Suprapubic skin (tissue), 4 donors: ENCODE data around the gene IL17RD. TPM values are rescaled to one million over a fixed set of nuclear protein-coding genes. Genes with fewer than 3 reads are reported as not detected.
A peak's percentile ranks its signal among the peaks of the same experiment; 100 is the strongest.

Source experiments
- DNase-seq, 2 donors: peaks; one replicate each; pipeline ENCODE4 v3.0.0-alpha.2; 2019; ENCODE audit warnings: low spot score in 2 of 2
- H3K27ac ChIP-seq: fragments of 200-600 bp; sonication (generic); one replicate; pipeline ENCODE4 v1.5.1; 2019
- H3K27me3 ChIP-seq: fragments of 200-600 bp; sonication (generic); one replicate; pipeline ENCODE4 v1.5.1; 2019
- H3K36me3 ChIP-seq: fragments of 200-600 bp; sonication (generic); one replicate; pipeline ENCODE4 v1.5.1; 2019
- H3K4me1 ChIP-seq: fragments of 200-600 bp; sonication (generic); one replicate; pipeline ENCODE4 v1.5.1; 2019
- H3K4me3 ChIP-seq: fragments of 200-600 bp; sonication (generic); one replicate; pipeline ENCODE4 v1.5.1; 2019; ENCODE audit warnings: mild to moderate bottlenecking
- H3K9me3 ChIP-seq: fragments of 200-600 bp; sonication (generic); one replicate; pipeline ENCODE4 v1.5.1; 2019
- CTCF ChIP-seq, 2 donors: fragments of 200-600 bp in 1 of 2; fragments of 450-650 bp in 1 of 2; sonication (generic) in 1 of 2; IDR thresholded peaks; one replicate each; pipeline ENCODE4 v1.5.1; 2016 to 2019; ENCODE audit warnings: antibody characterized with exemption in 2 of 2, mild to moderate bottlenecking in 1 of 2, moderate library complexity in 1 of 2
- EP300 ChIP-seq: sonication (generic); formaldehyde crosslinking; IDR thresholded peaks from one replicate; pipeline ENCODE4 v1.6.1; 2017; ENCODE audit warnings: antibody characterized with exemption
- POLR2A ChIP-seq, 2 donors: fragments of 450-650 bp; IDR thresholded peaks; one replicate each; pipeline ENCODE4 v1.6.1; 2017; ENCODE audit warnings: antibody characterized with exemption in 2 of 2, mild to moderate bottlenecking in 2 of 2, moderate library complexity in 2 of 2
- POLR2AphosphoS5 ChIP-seq, 3 donors: sonication (generic); formaldehyde crosslinking; IDR thresholded peaks; one replicate each; pipeline ENCODE4 v1.6.1; 2017; ENCODE audit warnings: antibody characterized with exemption in 3 of 3
- WGBS: methylation state at CpG from one replicate; pipeline ENCODE4 v1.1.5; 2018; 5-methylcytosine and 5-hydroxymethylcytosine counted together
- total RNA-seq, 4 donors: library from RNA; depleted of rRNA; stranded (reverse); fragments of >200 nt; gene quantifications; one replicate each; pipeline ENCODE4 v1.1.0, GENCODE V29; 2016

The IL17RD gene
- total RNA-seq, 4 donors from 2014 or later, result 2.2 to 6.1 (median 3.7) TPM

- WGBS, result 0% methylated on average over 14 of the region's 30 CpGs
- DNase-seq, result no peak
- Histone ChIP-seq H3K27me3 (no peaks in the 10 kb centered on the region), H3K27ac (peak overlapping the region; percentile 30), H3K36me3 (no peaks in the 10 kb centered on the region), H3K4me1 (peaks cover 46% of the 10 kb centered on the region), H3K4me3 (peak overlapping the region; percentile 91), H3K9me3 (no peaks in the 10 kb centered on the region)
- TF ChIP-seq POLR2AphosphoS5 (IDR thresholded peaks at IDR 0.05) (no peak), CTCF (IDR thresholded peaks at IDR 0.05) (no peak), EP300 (no peak), POLR2A (IDR thresholded peaks at IDR 0.05) (no peak)
These were observed 916 bp downstream of the IL17RD start for GRCh38 chr3:57164217-57164656.

- Histone ChIP-seq H3K4me1 (peaks cover 49% of the 10 kb centered on the region), H3K27ac (peak overlapping the region; percentile 30), H3K9me3 (no peaks in the 10 kb centered on the region), H3K27me3 (no peaks in the 10 kb centered on the region), H3K36me3 (no peaks in the 10 kb centered on the region), H3K4me3 (peak overlapping the region; percentile 91)
- DNase-seq, result no peak
- WGBS, result 23% methylated on average over 8 of the region's 8 CpGs
- TF ChIP-seq POLR2A (IDR thresholded peaks at IDR 0.05), result no peak
- TF ChIP-seq CTCF (IDR thresholded peaks at IDR 0.05), result no peak
- no peak for TF ChIP-seq EP300
- TF ChIP-seq POLR2AphosphoS5 (IDR thresholded peaks at IDR 0.05), result no peak
These were observed 1.4 kb downstream of the IL17RD start for GRCh38 chr3:57163751-57164150.

GRCh38 chr3:57161915-57162314, 3.2 kb downstream of the IL17RD start:
- H3K4me3 ChIP-seq, result no peak overlapping the region
- H3K9me3 ChIP-seq, result no peaks in the 10 kb centered on the region
- TF ChIP-seq CTCF (IDR thresholded peaks at IDR 0.05), result no peak
- no peak for TF ChIP-seq EP300
- TF ChIP-seq POLR2A (IDR thresholded peaks at IDR 0.05), result no peak
- no peak for TF ChIP-seq POLR2AphosphoS5 (IDR thresholded peaks at IDR 0.05)
- 78% methylated on average over 1 of the region's 1 CpG for WGBS
- no peak for DNase-seq
- no peak overlapping the region for H3K27ac ChIP-seq
- no peaks in the 10 kb centered on the region for H3K27me3 ChIP-seq
- H3K4me1 ChIP-seq, result peaks cover 49% of the 10 kb centered on the region
- no peaks in the 10 kb centered on the region for H3K36me3 ChIP-seq

GRCh38 chr3:57160765-57161538, 4.2 kb downstream of the IL17RD start:
- no peak overlapping the region for H3K4me3 ChIP-seq
- DNase-seq, result no peak

More at GRCh38 chr3:57160765-57161538, 4.2 kb downstream of the IL17RD start:
- Histone ChIP-seq H3K27ac (peak overlapping the region; percentile 14), H3K27me3 (no peaks in the 10 kb centered on the region), H3K9me3 (no peaks in the 10 kb centered on the region), H3K4me1 (peaks cover 49% of the 10 kb centered on the region), H3K36me3 (no peaks in the 10 kb centered on the region)
- TF ChIP-seq POLR2AphosphoS5 (IDR thresholded peaks at IDR 0.05) (no peak), EP300 (no peak), POLR2A (IDR thresholded peaks at IDR 0.05) (no peak), CTCF (IDR thresholded peaks at IDR 0.05) (no peak)
- 30% methylated on average over 5 of the region's 5 CpGs for WGBS
